ENCODE data around the gene P2RX4. TPM values are rescaled to one million over a fixed set of nuclear protein-coding genes. Genes with fewer than 3 reads are reported as not detected.

P2RX4 gene
- total RNA-seq, 1 experiment from 2014 or later, result 17.1 TPM

GRCh38 chr12:121209624-121210572 lies at the start of gene P2RX4 (continued):
- no peak for TF ChIP-seq REST (IDR thresholded peaks at IDR 0.05; ENCODE audit: low read depth)
- no peak for TF ChIP-seq JUND (IDR thresholded peaks at IDR 0.05)
- TF ChIP-seq SRF (IDR thresholded peaks at IDR 0.05; ENCODE audit: low read depth), result no peak; the same call in 1 of the 2 replicates

GRCh38 chr12:121162384-121162783 lies 47.5 kb upstream of the P2RX4 start:
- Histone ChIP-seq H3K27me3 (ENCODE audit: insufficient read depth, low read length) (no peaks in the 10 kb centered on the region; the same call in 1 of the 2 replicates), H3K4me3 (replicated peaks in 1 of 2; ENCODE audit: low read depth in 1 of 2, low read length in 2 of 2) (no peak overlapping the region), H3K9me2 (ENCODE audit: insufficient read depth) (no peaks in the 10 kb centered on the region), H3K9ac (ENCODE audit: low read length) (no peak overlapping the region), H3K27ac (ENCODE audit: low read depth, low read length) (no peak overlapping the region), H3K4me2 (ENCODE audit: low read length) (no peak overlapping the region), H3K4me1 (ENCODE audit: control insufficient read depth in 1 of 2, insufficient read depth in 2 of 2, low read length in 2 of 2) (no peaks in the 10 kb centered on the region), H4K20me1 (ENCODE audit: insufficient read depth) (no peaks in the 10 kb centered on the region), H3K9me3 (ENCODE audit: control insufficient read depth in 1 of 2, insufficient read depth in 1 of 2, low read depth in 1 of 2, low read length in 2 of 2) (no peaks in the 10 kb centered on the region), H2AFZ (ENCODE audit: low read depth, low read length, poor library complexity, severe bottlenecking) (no peak overlapping the region), H3K36me3 (ENCODE audit: control insufficient read depth in 1 of 2, insufficient read depth in 2 of 2, low read length in 2 of 2) (no peaks in the 10 kb centered on the region), H3K79me2 (ENCODE audit: insufficient read depth, low read length) (no peaks in the 10 kb centered on the region)
- intact Hi-C loops (cut with micrococcal nuclease), result no loop called here
- POLR2A ChIA-PET, result no interaction called here
- TF ChIP-seq ZFX (IDR thresholded peaks at IDR 0.05) (no peak), EGR1 (IDR thresholded peaks at IDR 0.05; ENCODE audit: low read depth) (no peak), SRF (IDR thresholded peaks at IDR 0.05; ENCODE audit: low read depth) (no peak), ELF1 (IDR thresholded peaks at IDR 0.05; ENCODE audit: borderline replicate concordance, low read depth) (no peak), CBX3 (IDR thresholded peaks at IDR 0.05; ENCODE audit: low read depth) (no peak), FOSL1 (IDR thresholded peaks at IDR 0.05; ENCODE audit: low read depth) (no peak), YY1 (IDR thresholded peaks at IDR 0.05; ENCODE audit: extremely low read depth, insufficient replicate concordance, low read depth, low read length) (no peak), JUND (IDR thresholded peaks at IDR 0.05) (no peak), TCF7L2 (IDR thresholded peaks at IDR 0.05; ENCODE audit: borderline replicate concordance, extremely low read depth, insufficient read depth, insufficient read length) (no peak), SP1 (IDR thresholded peaks at IDR 0.05; ENCODE audit: low read depth) (no peak), EZH2 (IDR thresholded peaks at IDR 0.05) (no peak), SIN3A (IDR thresholded peaks at IDR 0.05; ENCODE audit: low read depth) (no peak), ATF3 (IDR thresholded peaks at IDR 0.05) (no peak), MAX (IDR thresholded peaks at IDR 0.05) (no peak)
- RAD21 ChIA-PET (ENCODE audit: low non-redundant PET in 1 of 2, low total read pairs in 2 of 2, uncharacterized antibody in 2 of 2, unreplicated experiment in 2 of 2), result no interaction called here
- CTCF ChIA-PET, result no interaction called here
- BruUV-seq (replicated peaks), result no TSS peak
- DNase-seq (ENCODE audit: low read depth, low spot score), result no peak
- no peak for ATAC-seq

Measured in HCT116 (cell line).